K562 (cell line): Measurements from ENCODE around the gene PDE4A. TPM values are rescaled to one million over a fixed set of nuclear protein-coding genes. Genes with fewer than 3 reads are reported as not detected.

Source experiments
- ETS1 ChIP-seq: conservative IDR thresholded peaks from 2 replicates; pipeline ENCODE4 v1.6.1; 2011; ENCODE audit warnings: low read depth, mild to moderate bottlenecking, low read length; ENCODE audit not compliant: control insufficient read depth
- ETV6 ChIP-seq, 3 experiments: fragments of 150-350 bp in 1 of 3; sonication (generic) in 1 of 3; formaldehyde crosslinking in 1 of 3; IDR thresholded peaks; 2 replicates each; pipeline versions ENCODE4 v1.6.1 to v1.8.0; 2014 to 2022; ENCODE audit warnings: borderline replicate concordance in 2 of 3, low read depth in 2 of 3, antibody characterized with exemption in 1 of 3, low read length in 1 of 3, mild to moderate bottlenecking in 1 of 3, missing genetic modification reagents in 1 of 3
- HBP1 ChIP-seq: fragments of 450-650 bp; formaldehyde crosslinking; IDR thresholded peaks from 2 replicates; pipeline ENCODE4 v1.4.0; 2022; ENCODE audit warnings: missing genetic modification characterization
- HMGXB4 ChIP-seq: sonication (generic); formaldehyde crosslinking; IDR thresholded peaks from 2 replicates; pipeline ENCODE4 v1.8.1; 2023; ENCODE audit warnings: mild to moderate bottlenecking, missing genetic modification reagents
- RBFOX2 ChIP-seq: fragments of 200-400 bp; formaldehyde crosslinking; IDR thresholded peaks from 2 replicates; pipeline ENCODE4 v1.6.1; 2017; ENCODE audit warnings: low read depth, mild to moderate bottlenecking, low read length, moderate library complexity
- ZMIZ1 ChIP-seq, 2 experiments: fragments of 150-350 bp in 1 of 2; IDR thresholded peaks; 2 replicates each; pipeline ENCODE4 v1.6.1; 2012 to 2016; ENCODE audit warnings: low read depth in 2 of 2, low read length in 2 of 2, mild to moderate bottlenecking in 1 of 2, moderate library complexity in 1 of 2
- ZNF197 ChIP-seq: fragments of 200-800 bp; sonication (Bioruptor generic); IDR thresholded peaks from 2 replicates; pipeline ENCODE4 v1.6.1; 2016; ENCODE audit warnings: low read depth, missing genetic modification characterization, missing compliant biosample characterization
- ZSCAN29 ChIP-seq: fragments of 450-650 bp; IDR thresholded peaks from 2 replicates; pipeline ENCODE4 v1.6.1; 2017
- polyA plus RNA-seq, 8 experiments: library from polyadenylated mRNA; depleted of rRNA in 4 of 8; stranded (reverse) in 5 of 8; unstranded in 3 of 8; fragments of >200 nt; fragmentation: Nextera tagmentation in 2 of 8; fragmentation: Illumina TruSeq in 1 of 8; extraction: Ambion mirVana in 2 of 8; extraction: Trizol in 1 of 8; gene quantifications; 2 replicates each; pipeline versions ENCODE4 v1.2.1 to v1.2.3, GENCODE V29; 2011 to 2014; ENCODE audit warnings: inconsistent platforms in 1 of 8, missing spikeins in 1 of 8
- total RNA-seq, 7 experiments: library from RNA; depleted of rRNA in 6 of 7; stranded (reverse); fragments of >200 nt in 6 of 7; fragmentation: Illumina TruSeq in 2 of 7; extraction: Trizol in 2 of 7; gene quantifications; 2 replicates each; pipeline versions ENCODE4 v1.2.1 to v1.2.3, GENCODE V29; 2011 to 2021; ENCODE audit warnings: low replicate concordance in 1 of 7
- TF ChIP-seq, protein P1 (sequence below): fragments of 450-650 bp; IDR thresholded peaks from 2 replicates; pipeline ENCODE4 v1.6.1; 2016
- TF ChIP-seq, protein P2 (sequence below), 3 experiments: fragments of 200-800 bp in 1 of 3; sonication (Bioruptor generic) in 1 of 3; sonication (generic) in 1 of 3; formaldehyde crosslinking in 1 of 3; IDR thresholded peaks; 2 replicates each; pipeline versions ENCODE4 v1.6.1 to v1.8.0; 2016 to 2022; ENCODE audit warnings: mild to moderate bottlenecking in 2 of 3, missing compliant biosample characterization in 2 of 3, missing genetic modification characterization in 2 of 3, missing genetic modification reagents in 1 of 3

Gene PDE4A
- total and polyA plus RNA-seq, 9 of the 15 experiments (the other 6 are each of a cell fraction or from before 2014, with no cell fraction given) = 0.66 to 26.9 (median 4.6) TPM

DNA sequence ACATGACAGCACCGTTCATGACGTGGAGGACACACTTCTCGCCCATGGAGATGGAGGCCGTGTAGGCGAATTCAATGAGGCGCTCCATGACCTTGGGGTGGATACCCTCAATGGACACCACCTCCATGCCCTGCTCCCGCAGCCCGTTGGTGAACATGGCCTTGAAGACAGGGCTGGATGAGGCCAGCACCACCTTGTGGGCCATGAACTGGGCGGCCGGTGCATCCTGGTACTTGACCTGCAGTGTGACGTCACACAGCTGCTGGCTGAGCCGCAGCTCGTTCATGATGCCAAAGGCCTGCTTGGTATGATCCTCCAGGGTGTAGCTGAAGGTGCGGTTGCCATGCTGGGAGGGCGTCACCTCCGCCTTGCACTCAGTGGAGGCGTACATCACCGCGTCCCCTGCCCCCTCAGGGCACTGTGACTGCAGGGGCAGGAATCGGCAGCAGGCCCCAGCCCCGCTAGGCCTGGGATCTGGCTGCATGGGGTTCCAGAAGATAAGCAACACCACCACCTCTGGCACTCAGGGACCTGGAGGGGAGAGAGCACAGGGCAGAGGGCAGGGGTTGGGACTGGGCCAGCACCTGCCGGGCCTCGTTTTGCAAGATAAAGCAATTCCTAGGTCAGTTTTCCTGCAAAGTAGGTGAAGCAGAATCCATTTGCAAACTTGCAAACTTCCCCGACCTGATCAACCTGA is 79.4 kb downstream of the PDE4A start (continued):
- TF ChIP-seq HBP1 (no peak), RBFOX2 (peak; percentile 62), ZMIZ1 (IDR thresholded peaks at IDR 0.05; ENCODE audit: low read depth in 2 of 2, low read length in 2 of 2) (no peak), HMGXB4 (CRISPR knock-in tag) (no peak), ETS1 (no peak), ETV6 (IDR thresholded peaks at IDR 0.05; ENCODE audit: borderline replicate concordance in 1 of 2, low read depth in 2 of 2, low read length in 1 of 2) (no peak), ETV6 (CRISPR knock-in tag; IDR thresholded peaks at IDR 0.05; ENCODE audit: borderline replicate concordance) (no peak), ZNF197 (CRISPR knock-in tag) (no peak), ZSCAN29 (no peak)
- TF ChIP-seq, protein P1, sequence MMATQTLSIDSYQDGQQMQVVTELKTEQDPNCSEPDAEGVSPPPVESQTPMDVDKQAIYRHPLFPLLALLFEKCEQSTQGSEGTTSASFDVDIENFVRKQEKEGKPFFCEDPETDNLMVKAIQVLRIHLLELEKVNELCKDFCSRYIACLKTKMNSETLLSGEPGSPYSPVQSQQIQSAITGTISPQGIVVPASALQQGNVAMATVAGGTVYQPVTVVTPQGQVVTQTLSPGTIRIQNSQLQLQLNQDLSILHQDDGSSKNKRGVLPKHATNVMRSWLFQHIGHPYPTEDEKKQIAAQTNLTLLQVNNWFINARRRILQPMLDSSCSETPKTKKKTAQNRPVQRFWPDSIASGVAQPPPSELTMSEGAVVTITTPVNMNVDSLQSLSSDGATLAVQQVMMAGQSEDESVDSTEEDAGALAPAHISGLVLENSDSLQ = no peak
- TF ChIP-seq, protein P2, sequence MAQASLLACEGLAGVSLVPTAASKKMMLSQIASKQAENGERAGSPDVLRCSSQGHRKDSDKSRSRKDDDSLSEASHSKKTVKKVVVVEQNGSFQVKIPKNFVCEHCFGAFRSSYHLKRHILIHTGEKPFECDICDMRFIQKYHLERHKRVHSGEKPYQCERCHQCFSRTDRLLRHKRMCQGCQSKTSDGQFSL (CRISPR knock-in tag; IDR thresholded peaks at IDR 0.05) = no peak
- TF ChIP-seq, protein P2 (tag; IDR thresholded peaks at IDR 0.05) = no peak
